HG02938 (cell line): ENCODE results near the gene MARK3.
"Not testable (repeated sequence)": the region's sequence is repeated elsewhere in the genome, so short reads cannot be mapped to it uniquely, and the experiment has no call there.

Experiments used
- ATAC-seq: cut with Tn5 transposase; IDR thresholded peaks from one replicate; pipeline ENCODE4 v1.9.1; 2021; ENCODE audit warnings: mild to moderate bottlenecking, moderate library complexity; ENCODE audit not compliant: unreplicated experiment

The MARK3 gene

GRCh38 chr14:103509864-103510723 lies 124.9 kb downstream of the MARK3 start:
- no peak for ATAC-seq

- no peak for ATAC-seq
Observed at GRCh38 chr14:103510724-103511693, 125.8 kb downstream of the MARK3 start.

- not testable (repeated sequence) for ATAC-seq
Observed at GRCh38 chr14:103512180-103512579, 127.0 kb downstream of the MARK3 start.

- ATAC-seq: no peak
Observed at GRCh38 chr14:103512701-103513611, 127.7 kb downstream of the MARK3 start.

- no peak for ATAC-seq
Observed at GRCh38 chr14:103514596-103515421, 129.6 kb downstream of the MARK3 start.

- no peak for ATAC-seq
Observed at GRCh38 chr14:103516426-103517173, 131.4 kb downstream of the MARK3 start.

GRCh38 chr14:103517174-103517566 lies 132.0 kb downstream of the MARK3 start:
- ATAC-seq: no peak

- ATAC-seq: no peak
Observed at GRCh38 chr14:103517721-103518421, 132.7 kb downstream of the MARK3 start.

- no peak for ATAC-seq
Observed at GRCh38 chr14:103518422-103519042, 133.3 kb downstream of the MARK3 start.

- no peak for ATAC-seq
Observed at GRCh38 chr14:103519043-103519836, 134.0 kb downstream of the MARK3 start.

- ATAC-seq: no peak
Observed at GRCh38 chr14:103519837-103520212, 134.6 kb downstream of the MARK3 start.

GRCh38 chr14:103520269-103520656 lies 135.0 kb downstream of the MARK3 start:
- ATAC-seq: no peak

GRCh38 chr14:103520657-103521437 lies 135.6 kb downstream of the MARK3 start:
- no peak for ATAC-seq

- no peak for ATAC-seq
Observed at GRCh38 chr14:103521438-103521950, 136.3 kb downstream of the MARK3 start.

- ATAC-seq: no peak
Observed at GRCh38 chr14:103521951-103522563, 136.8 kb downstream of the MARK3 start.
